Kasumi-1 (cell line): ENCODE data around the gene TNS3.
"Not testable (repeated sequence)": the region's sequence is repeated elsewhere in the genome, so short reads cannot be mapped to it uniquely, and the experiment has no call there.

ENCODE experiments used
- DNase-seq, 2 experiments: peaks; one replicate each; lab custom pipeline; 2025; lab: John Stamatoyannopoulos, UW

TNS3 gene

DNA sequence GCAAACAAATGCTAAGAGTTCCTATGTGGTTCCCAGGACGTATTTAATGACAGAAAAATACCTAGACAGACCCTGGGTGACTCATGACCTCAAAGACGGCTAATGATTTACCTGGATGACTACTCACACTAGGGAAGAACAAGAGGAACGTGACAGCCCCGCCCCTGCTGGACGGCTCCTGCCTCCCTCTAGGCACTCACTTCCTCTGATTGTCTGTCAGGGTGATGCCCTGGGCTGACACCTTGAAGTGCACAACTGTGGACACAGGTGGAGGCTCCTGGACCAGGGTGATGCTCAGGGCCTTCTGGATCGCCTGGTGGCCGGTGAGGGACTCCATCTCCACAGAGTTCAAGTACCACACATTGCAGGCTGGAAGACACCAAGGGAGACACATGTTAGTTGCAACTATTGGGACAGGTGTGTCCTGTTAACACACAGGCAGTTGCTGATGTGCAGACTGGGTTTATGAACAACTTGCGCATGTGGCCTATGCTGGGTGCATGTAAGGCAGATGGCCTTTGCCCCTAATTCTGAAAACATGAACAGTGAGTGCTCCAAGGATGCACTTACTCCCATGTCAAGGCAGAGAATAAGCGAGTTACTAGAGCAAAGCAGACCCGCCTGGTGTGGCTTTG is 298.3 kb downstream of the TNS3 start:
- no peak for DNase-seq

DNA sequence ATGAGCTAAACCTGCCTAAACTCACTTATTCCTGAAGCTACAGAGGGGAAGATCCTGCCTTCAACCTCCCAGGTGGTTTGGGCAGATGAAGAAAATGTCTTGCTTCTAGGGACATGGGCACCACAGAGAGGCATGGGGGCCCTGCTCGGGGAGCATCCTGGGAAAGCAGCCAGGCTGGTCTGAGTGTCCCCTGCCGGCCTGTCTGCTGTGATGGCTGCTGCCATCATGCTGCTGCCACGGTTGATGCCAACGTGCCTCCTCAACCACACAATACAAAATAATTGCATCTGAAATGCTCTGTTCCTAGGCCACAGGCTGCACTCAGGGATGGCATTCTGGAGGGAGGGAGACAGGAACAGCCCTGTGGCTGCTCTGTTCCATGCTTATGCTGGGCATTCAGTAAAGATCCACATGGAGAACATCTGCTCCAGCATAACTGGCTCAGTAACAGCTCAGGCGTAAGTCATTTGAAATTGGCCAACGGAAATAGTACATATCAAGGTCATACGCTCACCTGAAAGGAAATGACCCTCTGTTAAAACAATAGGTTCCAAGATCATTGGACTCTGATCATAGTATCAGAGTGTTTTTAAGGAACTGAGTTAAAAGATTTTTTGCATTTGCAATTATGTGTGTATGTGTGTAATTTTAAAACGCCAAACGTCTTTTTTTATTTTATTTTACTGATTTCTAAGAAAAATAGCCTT is 299.0 kb downstream of the TNS3 start:
- no peak for DNase-seq

DNA sequence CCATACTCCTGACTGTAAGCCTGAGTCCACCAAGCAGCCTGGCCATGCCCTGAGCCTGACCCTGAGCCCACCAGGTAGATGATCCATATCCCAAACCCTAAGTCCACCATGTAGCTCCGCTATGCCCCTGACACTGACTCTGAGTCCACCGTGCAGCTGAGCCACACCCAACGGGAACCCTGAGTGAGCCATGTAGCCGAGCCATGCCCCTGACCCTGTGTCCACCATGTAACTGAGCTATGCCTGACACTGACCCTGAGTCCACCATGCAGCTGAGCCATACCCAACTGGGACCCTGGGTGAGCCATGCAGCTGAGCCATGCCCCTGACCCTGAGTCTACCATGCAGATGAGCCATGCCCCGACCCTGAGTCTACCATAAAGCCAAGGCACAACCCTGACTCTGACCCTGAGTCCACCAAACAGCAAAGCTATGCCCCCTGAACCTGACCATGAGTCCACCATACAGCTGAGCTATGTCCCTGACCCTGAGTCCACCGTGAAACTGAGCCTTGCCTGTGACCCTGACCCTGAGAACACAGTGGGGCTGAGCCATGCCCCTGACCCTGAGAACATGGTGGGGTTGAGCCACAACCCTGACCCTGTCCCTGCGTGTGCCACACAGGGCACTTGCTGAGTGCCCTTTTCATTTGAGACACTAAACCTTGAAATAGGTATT is 299.8 kb downstream of the TNS3 start:
- DNase-seq = no peak

GRCh38 chr7:47281161-47281560 is 300.8 kb downstream of the TNS3 start:
- DNase-seq = no peak

GRCh38 chr7:47280114-47280513 is 301.8 kb downstream of the TNS3 start:
- DNase-seq = no peak

DNA sequence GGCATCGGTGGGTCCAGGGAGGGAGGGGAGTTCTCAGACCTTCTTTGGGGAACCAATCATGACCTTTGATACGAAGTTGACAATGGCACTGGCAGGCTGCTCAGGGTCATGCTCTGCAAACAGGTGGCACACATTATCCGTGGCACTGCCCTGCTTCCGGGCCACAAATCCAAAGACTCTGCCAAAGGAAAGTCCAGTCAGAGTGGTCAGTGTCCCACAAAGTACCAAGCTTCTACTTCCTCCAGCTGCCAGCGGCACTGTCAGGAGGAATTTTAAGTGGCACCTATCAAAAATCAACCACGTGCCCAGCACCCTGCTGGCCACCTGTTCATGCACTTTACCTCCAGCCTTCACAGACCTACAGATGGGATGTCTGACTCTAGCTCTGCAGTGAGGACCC is 303.9 kb downstream of the TNS3 start:
- DNase-seq = no peak

DNA sequence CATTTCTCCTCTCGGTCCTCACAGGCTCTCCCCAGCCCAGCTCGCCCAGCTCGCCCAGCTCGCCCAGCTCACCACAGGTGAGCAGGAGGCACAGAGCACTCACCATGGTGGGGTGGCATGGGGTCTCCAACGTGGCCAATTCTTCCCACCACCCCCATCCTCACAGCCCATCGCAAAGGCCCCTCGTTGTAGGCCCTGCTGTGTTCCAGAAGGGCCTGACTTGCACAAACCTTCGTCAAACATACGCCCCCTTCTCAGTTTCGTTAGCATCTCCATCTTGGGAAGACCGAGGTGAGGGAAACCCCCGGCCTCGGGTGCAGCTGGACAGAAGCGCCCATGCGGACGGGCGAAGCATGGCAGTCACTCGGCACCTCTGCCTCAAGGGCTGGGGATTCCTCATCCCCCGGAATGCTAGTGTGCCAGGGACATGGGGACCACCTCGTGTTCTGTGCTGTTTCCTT is 304.6 kb downstream of the TNS3 start:
- no peak for DNase-seq

- DNase-seq = no peak
Measured at GRCh38 chr7:47273974-47274766, 307.7 kb downstream of the TNS3 start.

- DNase-seq = no peak
Measured at GRCh38 chr7:47273088-47273487, 308.8 kb downstream of the TNS3 start.

- no peak for DNase-seq
Measured at GRCh38 chr7:47271749-47272148, 310.2 kb downstream of the TNS3 start.

DNA sequence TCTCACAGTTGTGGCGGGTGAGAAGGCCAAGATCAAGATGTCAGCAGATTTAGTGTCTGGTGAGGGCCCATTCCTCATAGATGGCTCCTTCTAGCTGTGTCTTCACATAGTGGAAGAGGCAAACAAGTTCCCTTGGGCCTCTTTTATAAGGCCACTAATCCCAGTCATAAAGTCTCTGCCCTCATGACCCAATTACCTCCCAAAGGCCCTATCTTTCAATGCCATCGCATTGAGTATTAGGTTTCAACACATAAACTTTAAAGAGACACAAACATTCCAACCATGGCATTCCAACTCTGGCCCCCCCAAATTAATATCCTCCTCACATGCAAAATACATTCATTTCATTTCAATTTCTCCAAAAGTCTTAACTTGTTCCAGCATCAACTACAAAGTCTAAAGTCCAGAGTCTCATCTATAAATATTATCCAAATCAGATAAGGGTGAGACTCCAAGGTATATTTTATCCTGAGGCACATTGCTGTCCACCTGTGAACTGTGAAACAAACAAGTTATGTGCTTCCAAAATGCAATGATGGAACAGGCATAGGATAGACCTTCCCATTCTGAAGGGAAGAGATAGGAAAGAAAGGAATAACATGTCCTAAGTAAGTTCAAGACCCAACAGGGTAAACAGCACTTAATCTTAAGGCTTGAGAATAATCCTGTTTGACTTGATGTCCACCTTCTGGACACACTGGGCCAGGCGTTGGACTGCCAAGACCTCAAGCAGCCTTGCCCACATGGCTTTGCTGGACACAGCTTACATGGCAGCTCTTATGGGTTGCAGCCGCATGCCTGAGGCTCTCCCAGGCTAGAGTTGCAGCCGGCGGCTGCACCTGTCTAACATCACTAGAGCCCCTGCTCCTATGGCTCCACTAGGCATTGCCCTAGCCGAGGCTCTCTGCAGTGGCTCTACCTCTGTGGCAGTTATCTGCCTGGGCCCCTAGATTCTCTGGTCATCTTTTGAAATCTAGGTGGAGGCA is 312.8 kb downstream of the TNS3 start:
- no peak for DNase-seq

- no peak for DNase-seq
Measured at GRCh38 chr7:47267346-47267745, 314.6 kb downstream of the TNS3 start.

DNA sequence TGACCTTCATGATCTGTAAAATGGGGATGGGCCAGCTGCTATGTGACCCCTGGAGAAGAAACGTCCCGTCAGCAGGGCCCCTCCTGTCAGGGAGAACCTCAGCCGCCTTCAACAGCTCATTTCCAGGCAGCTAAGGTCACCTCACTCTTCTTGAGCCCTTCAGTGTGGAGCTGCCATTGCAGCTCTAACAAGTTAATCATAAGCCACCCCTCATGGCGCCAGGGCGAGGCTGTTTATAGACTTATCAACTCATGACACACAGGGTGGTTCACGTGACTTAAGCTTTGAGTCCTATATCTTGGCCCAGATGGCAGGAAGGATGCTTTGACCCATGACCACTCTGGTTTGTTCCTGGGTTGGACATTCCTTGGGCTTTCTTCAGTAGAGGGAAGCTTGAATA is 315.1 kb downstream of the TNS3 start:
- no peak for DNase-seq

DNA sequence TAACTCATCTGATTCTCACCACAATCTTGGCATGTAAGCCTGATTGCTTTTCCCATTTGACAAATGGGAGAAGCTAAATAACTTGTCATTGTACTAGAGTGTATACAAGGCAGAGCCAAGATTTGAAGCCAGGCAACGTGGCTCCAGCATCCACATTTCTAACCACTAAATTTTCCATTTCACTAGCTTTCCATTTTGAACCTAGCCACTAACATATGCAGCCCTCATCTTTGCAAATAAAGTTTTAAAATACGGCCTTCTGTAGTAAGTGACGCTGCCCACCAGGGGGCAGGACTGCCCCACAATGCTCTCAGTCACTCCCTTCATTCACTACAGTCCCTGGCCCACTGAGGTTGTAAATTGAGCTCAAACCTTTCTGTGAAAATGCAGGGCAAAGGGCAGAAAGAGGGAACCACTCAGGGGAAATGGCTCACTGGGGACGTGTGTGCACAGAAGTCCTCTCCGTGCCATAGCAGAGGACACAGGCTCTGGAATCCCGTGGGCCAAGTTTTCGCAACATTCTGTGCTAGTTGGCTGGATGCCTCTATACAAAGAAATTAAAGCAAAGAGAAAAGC is 315.7 kb downstream of the TNS3 start:
- peak; percentile 88 to 89 for DNase-seq

DNA sequence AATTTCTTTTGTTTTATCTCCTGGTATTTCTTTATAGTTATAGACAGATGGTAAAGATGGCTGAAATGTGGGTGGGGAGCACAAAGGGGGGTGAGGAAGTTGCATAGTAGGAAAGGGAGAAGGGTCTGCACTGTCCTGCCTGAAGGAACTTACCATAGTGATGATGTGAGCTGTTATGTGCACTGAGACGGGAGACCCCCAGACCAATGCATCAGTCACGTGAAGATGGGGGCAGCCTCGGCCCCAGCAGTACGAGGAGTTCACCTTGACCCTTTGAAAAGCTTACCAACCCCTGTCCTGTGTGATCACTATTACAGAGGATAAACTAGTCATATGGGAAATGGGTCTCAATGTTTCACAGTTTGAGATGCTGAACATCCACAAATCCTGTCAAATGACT is 316.3 kb downstream of the TNS3 start:
- DNase-seq = no peak

GRCh38 chr7:47264021-47264651 is 317.8 kb downstream of the TNS3 start:
- DNase-seq = no peak

DNA sequence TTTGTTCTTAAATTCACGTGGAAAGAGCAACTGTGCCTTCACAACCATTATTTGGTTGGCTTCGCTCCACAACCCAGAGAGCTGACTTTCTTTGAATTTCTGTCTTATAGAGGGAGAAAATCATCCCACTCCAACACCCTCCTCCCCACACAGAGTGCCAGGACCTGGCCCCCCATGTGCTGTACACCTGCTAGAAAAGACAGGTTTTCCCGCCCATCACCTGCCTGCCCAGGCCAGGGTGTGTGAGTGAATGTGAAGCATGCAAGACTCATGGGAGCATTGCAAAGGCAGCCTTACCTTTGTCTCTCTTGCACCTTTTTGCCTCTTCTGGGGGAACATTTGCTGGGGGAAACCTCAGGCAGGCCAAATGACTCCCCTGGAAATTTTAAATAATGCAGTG is 319.0 kb downstream of the TNS3 start:
- no peak for DNase-seq

DNA sequence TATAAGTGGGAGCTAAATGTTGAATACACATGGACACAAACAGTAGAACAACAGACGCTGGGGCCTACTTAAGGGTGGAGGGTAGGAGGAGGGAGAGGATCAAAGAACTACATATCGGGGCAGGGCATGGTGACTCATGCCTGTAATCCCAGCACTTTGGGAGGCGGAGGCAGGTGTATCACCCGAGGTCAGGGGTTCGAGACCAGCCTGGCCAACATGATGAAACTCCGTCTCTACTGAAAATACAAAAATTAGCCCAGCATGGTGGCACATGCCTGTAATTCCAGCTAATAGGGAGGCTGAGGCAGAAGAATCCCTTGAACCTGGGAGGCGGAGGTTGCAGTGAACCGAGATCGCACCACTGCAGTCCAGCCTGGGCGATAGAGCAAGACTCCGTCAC is 319.8 kb downstream of the TNS3 start:
- DNase-seq = not testable (repeated sequence)

DNA sequence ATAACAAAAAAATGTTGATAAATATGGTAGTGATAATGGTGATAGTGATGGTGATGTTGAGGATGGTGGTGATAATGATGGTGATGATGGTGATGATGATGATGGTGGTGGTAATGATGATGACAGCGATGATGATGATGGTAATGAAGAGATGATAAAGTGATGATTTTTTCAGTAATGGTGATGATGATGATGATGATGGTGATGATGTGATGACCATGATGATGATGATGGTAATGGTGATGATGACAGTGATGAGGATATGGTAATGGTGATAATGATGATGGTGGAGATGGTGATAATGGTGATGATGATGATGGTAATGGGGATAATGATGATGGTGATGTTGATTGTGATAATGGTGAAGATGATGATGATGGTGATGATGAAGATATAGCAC is 321.6 kb downstream of the TNS3 start:
- no peak for DNase-seq

DNA sequence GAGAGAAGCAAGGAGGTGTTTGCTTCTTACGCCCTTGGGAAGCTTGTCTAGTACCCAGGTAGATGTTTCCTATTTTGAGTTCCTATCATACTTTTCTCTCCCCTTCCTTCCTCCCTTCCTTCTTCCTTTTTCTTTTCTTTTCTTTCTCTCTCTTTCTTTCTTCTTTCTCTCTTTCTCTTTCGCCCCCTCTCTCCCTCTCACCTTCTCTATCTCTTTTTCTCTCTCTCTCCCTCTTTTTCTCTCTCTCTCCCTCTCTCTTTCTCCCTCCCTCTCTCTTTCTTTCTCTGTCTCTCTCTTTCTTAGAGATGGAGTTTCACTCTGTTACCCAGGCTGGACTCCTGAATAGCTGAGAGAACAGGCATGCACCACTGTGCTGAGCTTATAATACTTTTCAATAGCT is 322.2 kb downstream of the TNS3 start:
- no peak for DNase-seq
